CD14-positive monocyte (primary cell): Measurements from ENCODE around the gene CNTN5. TPM values are rescaled to one million over a fixed set of nuclear protein-coding genes. Genes with fewer than 3 reads are reported as not detected.

ENCODE experiments used
- DNase-seq, 3 donors: peaks; one replicate each; pipeline ENCODE4 v3.0.0-alpha.2; 2011 to 2022
- H2AFZ ChIP-seq: 2 replicates; pipeline ENCODE4 v1.6.0; 2012; ENCODE audit warnings: mild to moderate bottlenecking, low read depth, low read length, inconsistent platforms; ENCODE audit not compliant: insufficient read depth, poor library complexity, severe bottlenecking
- H3K27ac ChIP-seq, 2 donors: 1 replicate in 1 of 2; 2 replicates in 1 of 2; pipeline ENCODE4 v1.5.1; 2012 to 2013; ENCODE audit warnings: low read length in 2 of 2, control low read depth in 1 of 2, inconsistent platforms in 1 of 2, low read depth in 1 of 2, mild to moderate bottlenecking in 1 of 2
- H3K27me3 ChIP-seq, 2 donors: one replicate each; pipeline versions ENCODE4 v1.6.0 to v1.6.1; 2011 to 2013; ENCODE audit warnings: low read length in 2 of 2; ENCODE audit not compliant: control insufficient read depth in 2 of 2, insufficient read depth in 2 of 2
- H3K36me3 ChIP-seq, 2 donors: replicated peaks in 1 of 2; 1 replicate in 1 of 2; 2 replicates in 1 of 2; pipeline versions ENCODE4 v1.5.1 to v1.6.1; 2012 to 2013; ENCODE audit warnings: low read length in 2 of 2, control low read depth in 1 of 2, inconsistent platforms in 1 of 2, mild to moderate bottlenecking in 1 of 2; ENCODE audit not compliant: insufficient read depth in 2 of 2, control insufficient read depth in 1 of 2
- H3K4me1 ChIP-seq, 2 donors: 1 replicate in 1 of 2; 2 replicates in 1 of 2; pipeline versions ENCODE4 v1.5.1 to v1.6.1; 2012 to 2013; ENCODE audit warnings: low read length in 2 of 2, control low read depth in 1 of 2, inconsistent platforms in 1 of 2, mild to moderate bottlenecking in 1 of 2, moderate library complexity in 1 of 2; ENCODE audit not compliant: insufficient read depth in 2 of 2, control insufficient read depth in 1 of 2
- H3K4me2 ChIP-seq: replicated peaks from 2 replicates; pipeline ENCODE3; 2012; ENCODE audit warnings: low read length, moderate library complexity, mild to moderate bottlenecking; ENCODE audit not compliant: poor library complexity, severe bottlenecking; ENCODE audit errors: extremely low read depth
- H3K4me3 ChIP-seq, 3 experiments: fragments of 200-600 bp in 1 of 3; sonication (generic) in 1 of 3; replicated peaks in 1 of 3; 1 replicate in 2 of 3; 2 replicates in 1 of 3; pipeline ENCODE4 v1.5.1; 2011 to 2013; ENCODE audit warnings: low read length in 3 of 3, mild to moderate bottlenecking in 3 of 3, control low read depth in 2 of 3, low read depth in 2 of 3, inconsistent platforms in 1 of 3, moderate library complexity in 1 of 3
- H3K79me2 ChIP-seq: 2 replicates; pipeline ENCODE4 v1.6.0; 2012; ENCODE audit warnings: mild to moderate bottlenecking, control low read depth, inconsistent platforms, low read length, moderate library complexity; ENCODE audit not compliant: insufficient read depth
- H3K9ac ChIP-seq: 2 replicates; pipeline ENCODE4 v1.6.0; 2017; ENCODE audit warnings: low read length, mild to moderate bottlenecking; ENCODE audit not compliant: insufficient read depth, poor library complexity, severe bottlenecking
- H3K9me3 ChIP-seq, 2 donors: replicated peaks in 1 of 2; 1 replicate in 1 of 2; 2 replicates in 1 of 2; pipeline versions ENCODE4 v1.5.1 to v1.6.1; 2012 to 2013; ENCODE audit warnings: low read length in 2 of 2, control low read depth in 1 of 2; ENCODE audit not compliant: control insufficient read depth in 1 of 2, insufficient read depth in 1 of 2
- H4K20me1 ChIP-seq: 2 replicates; pipeline ENCODE4 v1.6.0; 2012; ENCODE audit warnings: mild to moderate bottlenecking, low read length, control low read depth, moderate library complexity; ENCODE audit not compliant: insufficient read depth
- H3K27ac Mint-ChIP-seq, 7 donors: one replicate each; pipeline ENCODE4 v1.8.0; 2020; ENCODE audit warnings: mild to moderate bottlenecking in 7 of 7, mixed read lengths in 7 of 7, moderate library complexity in 6 of 7, inconsistent platforms in 2 of 7
- H3K27me3 Mint-ChIP-seq, 3 donors: one replicate each; pipeline ENCODE4 v1.8.0; 2021 to 2022; ENCODE audit warnings: low read depth in 3 of 3, mild to moderate bottlenecking in 3 of 3, mixed read lengths in 3 of 3, moderate library complexity in 3 of 3, inconsistent platforms in 1 of 3
- H3K36me3 Mint-ChIP-seq, 2 donors: one replicate each; pipeline ENCODE4 v1.8.0; 2020; ENCODE audit warnings: mixed read lengths in 2 of 2, inconsistent platforms in 1 of 2, mild to moderate bottlenecking in 1 of 2
- H3K4me1 Mint-ChIP-seq: one replicate; pipeline ENCODE4 v1.8.0; 2020; ENCODE audit warnings: mild to moderate bottlenecking, mixed read lengths
- H3K4me3 Mint-ChIP-seq, 2 donors: one replicate each; pipeline ENCODE4 v1.8.0; 2020; ENCODE audit warnings: mild to moderate bottlenecking in 2 of 2, mixed read lengths in 2 of 2, moderate library complexity in 1 of 2
- H3K9me3 Mint-ChIP-seq, 7 donors: one replicate each; pipeline ENCODE4 v1.8.0; 2020 to 2022; ENCODE audit warnings: mixed read lengths in 7 of 7, mild to moderate bottlenecking in 6 of 7, moderate library complexity in 6 of 7, inconsistent platforms in 2 of 7
- CTCF ChIP-seq: fragments of 200-600 bp; IDR thresholded peaks from one replicate; pipeline ENCODE4 v1.8.0; 2022; ENCODE audit warnings: antibody characterized with exemption, mild to moderate bottlenecking
- WGBS: methylation state at CpG from one replicate; pipeline ENCODE4 v1.1.5; 2013; ENCODE audit warnings: missing lambda C conversion rate; ENCODE audit not compliant: insufficient coverage; 5-methylcytosine and 5-hydroxymethylcytosine counted together
- intact Hi-C, 2 donors: fragments of 100-400 bp; cut with micrococcal nuclease; formaldehyde crosslinking; loops; one replicate each; pipeline versions ENCODE4 v1.15.0 to v1.15.1; 2023
- polyA plus RNA-seq, 3 donors: library from polyadenylated mRNA; depleted of rRNA in 1 of 3; unstranded in 2 of 3; stranded (reverse) in 1 of 3; fragments of 300-500 nt in 2 of 3; fragments of >200 nt in 1 of 3; fragmentation: Illumina TruSeq in 2 of 3; gene quantifications; 1 replicate in 2 of 3; 2 replicates in 1 of 3; pipeline ENCODE4 v1.2.3, GENCODE V29; 2012 to 2021

CNTN5 gene
- polyA plus RNA-seq, 3 donors, result not detected

GRCh38 chr11:99773646-99774045 is 752.9 kb downstream of the CNTN5 start:
- Mint-ChIP-seq H3K27ac (no peak overlapping the region), H3K9me3 (peaks cover 0 to 4% (median 0%) of the 10 kb centered on the region in 7 donors), H3K4me3 (no peak overlapping the region), H3K27me3 (no peaks in the 10 kb centered on the region), H3K36me3 (no peaks in the 10 kb centered on the region), H3K4me1 (no peaks in the 10 kb centered on the region)
- no peak for TF ChIP-seq CTCF
- H3K9me3 ChIP-seq, result no peaks in the 10 kb centered on the region
- no peak overlapping the region for H3K4me3 ChIP-seq
- H2AFZ ChIP-seq, result no peak overlapping the region
- H3K79me2 ChIP-seq, result no peaks in the 10 kb centered on the region
- H4K20me1 ChIP-seq, result no peaks in the 10 kb centered on the region
- intact Hi-C loops, result no loop called here
- H3K4me1 ChIP-seq, result no peaks in the 10 kb centered on the region
- DNase-seq, result no peak
- no peaks in the 10 kb centered on the region for H3K27me3 ChIP-seq
- H3K9ac ChIP-seq, result no peak overlapping the region
- WGBS, result 85% methylated on average over 3 of the region's 5 CpGs
- H3K36me3 ChIP-seq, result no peaks in the 10 kb centered on the region
- H3K4me2 ChIP-seq, result no peak overlapping the region
- no peak overlapping the region for H3K27ac ChIP-seq

- no peak for DNase-seq
- no peak for TF ChIP-seq CTCF
- H3K27ac Mint-ChIP-seq, result no peak overlapping the region
- Histone ChIP-seq H3K27ac (no peak overlapping the region), H2AFZ (no peak overlapping the region), H3K9ac (no peak overlapping the region), H3K4me3 (no peak overlapping the region), H3K36me3 (no peaks in the 10 kb centered on the region), H4K20me1 (no peaks in the 10 kb centered on the region), H3K9me3 (no peaks in the 10 kb centered on the region), H3K27me3 (no peaks in the 10 kb centered on the region), H3K4me1 (no peaks in the 10 kb centered on the region), H3K79me2 (no peaks in the 10 kb centered on the region), H3K4me2 (no peak overlapping the region)
- intact Hi-C loops, result no loop called here
- no peaks in the 10 kb centered on the region for H3K36me3 Mint-ChIP-seq
- H3K4me3 Mint-ChIP-seq, result no peak overlapping the region
- H3K27me3 Mint-ChIP-seq, result no peaks in the 10 kb centered on the region
- H3K9me3 Mint-ChIP-seq, result peaks cover 0 to 10% (median 4%) of the 10 kb centered on the region in 7 donors
- no peaks in the 10 kb centered on the region for H3K4me1 Mint-ChIP-seq
These were observed 760.3 kb downstream of the CNTN5 start for GRCh38 chr11:99781074-99781473.
